ENCODE data around the gene SRRM1. TPM values are rescaled to one million over a fixed set of nuclear protein-coding genes. Genes with fewer than 3 reads are reported as not detected.

Gene SRRM1
- total and polyA plus RNA-seq, 2 experiments from 2014 or later = 118 to 666 TPM

- Histone ChIP-seq H3K9me2 (ENCODE audit: insufficient read depth) (no peaks in the 10 kb centered on the region), H3K4me3 (no peak overlapping the region), H3K4me2 (no peak overlapping the region), H3F3A (replicated peaks; ENCODE audit: low read depth) (no peaks in the 10 kb centered on the region), H3K27ac (ENCODE audit: low read depth) (no peak overlapping the region), H3K27me3 (ENCODE audit: insufficient read depth) (no peaks in the 10 kb centered on the region), H4K20me1 (replicated peaks; ENCODE audit: insufficient read depth) (no peaks in the 10 kb centered on the region), H2AFZ (no peak overlapping the region), H3K36me3 (ENCODE audit: insufficient read depth) (no peaks in the 10 kb centered on the region), H3K4me1 (ENCODE audit: insufficient read depth) (peaks cover 1% of the 10 kb centered on the region), H3K79me2 (replicated peaks; ENCODE audit: insufficient read depth) (no peaks in the 10 kb centered on the region)
- peaks cover 9% of the 10 kb centered on the region for H3K27me3 Mint-ChIP-seq (ENCODE audit: insufficient read depth, low read depth, poor library complexity)
- no peak for DNase-seq (ENCODE audit: low spot score)
- H3K4me1 Mint-ChIP-seq = peaks cover 7% of the 10 kb centered on the region
- peaks cover 13% of the 10 kb centered on the region; the same call in 2 of the 3 replicates for H3K9me3 Mint-ChIP-seq
- no peak overlapping the region for H3K4me3 Mint-ChIP-seq
- ATAC-seq = no peak
- no peak overlapping the region for H3K27ac Mint-ChIP-seq
- H3K36me3 Mint-ChIP-seq (ENCODE audit: low read depth) = peaks cover 6% of the 10 kb centered on the region; the same call in 2 of the 3 replicates
- TF ChIP-seq STAT1 (IDR thresholded peaks at IDR 0.05; ENCODE audit: unreplicated experiment) (no peak), NANOG (IDR thresholded peaks at IDR 0.05; ENCODE audit: borderline replicate concordance) (no peak), JUNB (IDR thresholded peaks at IDR 0.05; ENCODE audit: unreplicated experiment) (no peak), ETS1 (IDR thresholded peaks at IDR 0.05) (no peak), POLR2AphosphoS5 (IDR thresholded peaks at IDR 0.05; ENCODE audit: low read depth) (no peak), EZH2phosphoT487 (IDR thresholded peaks at IDR 0.05; ENCODE audit: unreplicated experiment) (no peak), CREB1 (CRISPR knock-in tag; IDR thresholded peaks at IDR 0.05; ENCODE audit: low read depth) (no peak), ZNF462 (CRISPR knock-in tag; IDR thresholded peaks at IDR 0.05) (no peak), ZNF331 (CRISPR knock-in tag; IDR thresholded peaks at IDR 0.05; ENCODE audit: low read depth) (no peak), ZNF114 (CRISPR knock-in tag; IDR thresholded peaks at IDR 0.05) (no peak), CTCF (conservative IDR thresholded peaks at IDR 0.05; ENCODE audit: low read depth in 2 of 2) (no peak)
Measured at GRCh38 chr1:24695202-24695974, 52.3 kb downstream of the SRRM1 start.
